Liver (tissue), 9 donors: ENCODE measurements around the gene APOF. TPM values are rescaled to one million over a fixed set of nuclear protein-coding genes. Genes with fewer than 3 reads are reported as not detected.

Experiments
- DNase-seq: peaks from one replicate; pipeline ENCODE4 v3.0.0-alpha.2; 2017; ENCODE audit warnings: low spot score
- H3K27ac ChIP-seq, 2 donors: one replicate each; pipeline ENCODE4 v1.7.0; 2013; ENCODE audit warnings: inconsistent platforms in 2 of 2, low read length in 2 of 2, control low read depth in 1 of 2, low read depth in 1 of 2, mild to moderate bottlenecking in 1 of 2
- H3K27me3 ChIP-seq, 4 donors: one replicate each; pipeline versions ENCODE4 v1.6.1 to v1.7.0; 2013; ENCODE audit warnings: low read length in 3 of 4, inconsistent platforms in 1 of 4, mild to moderate bottlenecking in 1 of 4, moderate library complexity in 1 of 4; ENCODE audit not compliant: control insufficient read depth in 4 of 4, insufficient read depth in 4 of 4
- H3K36me3 ChIP-seq, 4 donors: one replicate each; pipeline versions ENCODE4 v1.6.1 to v1.7.0; 2013; ENCODE audit warnings: low read length in 3 of 4, mild to moderate bottlenecking in 3 of 4, low read depth in 1 of 4, moderate library complexity in 1 of 4; ENCODE audit not compliant: control insufficient read depth in 4 of 4, insufficient read depth in 3 of 4
- H3K4me1 ChIP-seq, 4 donors: one replicate each; pipeline versions ENCODE4 v1.6.1 to v1.7.0; 2013; ENCODE audit warnings: low read length in 3 of 4, mild to moderate bottlenecking in 3 of 4, moderate library complexity in 1 of 4; ENCODE audit not compliant: control insufficient read depth in 4 of 4, insufficient read depth in 4 of 4
- H3K4me3 ChIP-seq, 3 donors: one replicate each; pipeline versions ENCODE4 v1.6.1 to v1.7.0; 2013; ENCODE audit warnings: low read length in 3 of 3, control low read depth in 1 of 3, low read depth in 1 of 3, mild to moderate bottlenecking in 1 of 3
- H3K9ac ChIP-seq, 2 donors: one replicate each; pipeline ENCODE4 v1.7.0; 2013; ENCODE audit warnings: low read length in 2 of 2, mild to moderate bottlenecking in 2 of 2, moderate library complexity in 2 of 2, control low read depth in 1 of 2, low read depth in 1 of 2
- H3K9me3 ChIP-seq, 4 donors: one replicate each; pipeline versions ENCODE4 v1.6.1 to v1.7.0; 2013; ENCODE audit warnings: low read length in 3 of 4; ENCODE audit not compliant: control insufficient read depth in 4 of 4
- ATF3 ChIP-seq: IDR thresholded peaks from 2 replicates; pipeline ENCODE4 v1.6.1; 2016; ENCODE audit warnings: antibody characterized with exemption
- FOXA1 ChIP-seq: IDR thresholded peaks from 2 replicates; pipeline ENCODE4 v1.6.1; 2016; ENCODE audit warnings: antibody characterized with exemption
- FOXA2 ChIP-seq: IDR thresholded peaks from 2 replicates; pipeline ENCODE4 v1.6.1; 2016; ENCODE audit warnings: antibody characterized with exemption
- GABPA ChIP-seq, 2 donors: IDR thresholded peaks in 1 of 2; conservative IDR thresholded peaks in 1 of 2; 2 replicates each; pipeline ENCODE4 v1.6.1; 2016; ENCODE audit warnings: antibody characterized with exemption in 2 of 2, mild to moderate bottlenecking in 1 of 2, moderate library complexity in 1 of 2
- HNF4A ChIP-seq, 2 donors: conservative IDR thresholded peaks; 2 replicates each; pipeline ENCODE4 v1.6.1; 2016; ENCODE audit warnings: antibody characterized with exemption in 2 of 2, mild to moderate bottlenecking in 2 of 2
- HNF4G ChIP-seq: IDR thresholded peaks from 2 replicates; pipeline ENCODE4 v1.6.1; 2016; ENCODE audit warnings: antibody characterized with exemption
- JUND ChIP-seq, 2 donors: IDR thresholded peaks; 2 replicates each; pipeline ENCODE4 v1.6.1; 2016; ENCODE audit warnings: antibody characterized with exemption in 2 of 2
- NR2F2 ChIP-seq: IDR thresholded peaks from 2 replicates; pipeline ENCODE4 v1.6.1; 2016; ENCODE audit warnings: antibody characterized with exemption
- RAD21 ChIP-seq, 2 donors: IDR thresholded peaks; 2 replicates each; pipeline ENCODE4 v1.6.1; 2016; ENCODE audit warnings: antibody characterized with exemption in 2 of 2, mild to moderate bottlenecking in 2 of 2
- REST ChIP-seq: IDR thresholded peaks from 2 replicates; pipeline ENCODE4 v1.6.1; 2016; ENCODE audit warnings: antibody characterized with exemption, mild to moderate bottlenecking
- RXRA ChIP-seq, 2 donors: IDR thresholded peaks; 2 replicates each; pipeline ENCODE4 v1.6.1; 2017 to 2018; ENCODE audit warnings: antibody characterized with exemption in 2 of 2, mild to moderate bottlenecking in 1 of 2
- TAF1 ChIP-seq: conservative IDR thresholded peaks from 2 replicates; pipeline ENCODE4 v1.6.1; 2016; ENCODE audit warnings: antibody characterized with exemption, mild to moderate bottlenecking
- YY1 ChIP-seq: IDR thresholded peaks from 2 replicates; pipeline ENCODE4 v1.6.1; 2016; ENCODE audit warnings: antibody characterized with exemption, mild to moderate bottlenecking
- ZBTB33 ChIP-seq: IDR thresholded peaks from 2 replicates; pipeline ENCODE4 v1.6.1; 2016; ENCODE audit warnings: antibody characterized with exemption
- WGBS: extraction: QIAGEN DNeasy Blood & Tissue Kit; methylation state at CpG from one replicate; pipeline ENCODE4 v1.1.7; 2013; 5-methylcytosine and 5-hydroxymethylcytosine counted together
- polyA plus RNA-seq, 2 donors: library from polyadenylated mRNA; stranded (reverse) in 1 of 2; unstranded in 1 of 2; fragments of 200-250 nt in 1 of 2; fragments of >200 nt in 1 of 2; fragmentation: Nextera tagmentation in 1 of 2; extraction: Ambion mirVana in 1 of 2; gene quantifications; one replicate each; pipeline versions ENCODE4 v1.2.1 to v1.2.3, GENCODE V29; 2013 to 2015
- total RNA-seq, 2 donors: library from RNA; depleted of rRNA; stranded (reverse); fragments of >200 nt; gene quantifications; one replicate each; pipeline ENCODE4 v1.2.3, GENCODE V29; 2014
- donor health status: healthy.
- donor health status: healthy.
- donor health status: healthy.
- donor health status: healthy.
- donor health status: healthy.

APOF gene
- total and polyA plus RNA-seq, 4 donors: 11.9 to 335 (median 156) TPM

GRCh38 chr12:56374726-56375597, 12.3 kb upstream of the APOF start (continued):
- TF ChIP-seq ZBTB33: no peak
- TF ChIP-seq REST: no peak
- TF ChIP-seq NR2F2: no peak
- no peak for TF ChIP-seq RXRA (IDR thresholded peaks at IDR 0.05)
- TF ChIP-seq HNF4G: no peak
- TF ChIP-seq FOXA2: no peak
- no peak for TF ChIP-seq RAD21 (IDR thresholded peaks at IDR 0.05)
- TF ChIP-seq HNF4A (conservative IDR thresholded peaks at IDR 0.05): no peak
- no peak for TF ChIP-seq GABPA (IDR thresholded peaks at IDR 0.05 in 1 of 2, conservative IDR thresholded peaks at IDR 0.05 in 1 of 2)

GRCh38 chr12:56373515-56373914, 10.9 kb upstream of the APOF start:
- Histone ChIP-seq H3K27me3 (no peaks in the 10 kb centered on the region), H3K9ac (no peak overlapping the region), H3K36me3 (no peaks in the 10 kb centered on the region), H3K4me3 (no peak overlapping the region), H3K4me1 (peaks cover 0 to 1% (median 0%) of the 10 kb centered on the region in 4 donors), H3K27ac (no peak overlapping the region), H3K9me3 (no peaks in the 10 kb centered on the region)
- TF ChIP-seq TAF1: no peak
- TF ChIP-seq NR2F2: no peak
- TF ChIP-seq HNF4G: no peak
- no peak for TF ChIP-seq FOXA1
- TF ChIP-seq ATF3: no peak
- no peak for TF ChIP-seq RAD21 (IDR thresholded peaks at IDR 0.05)
- 100% methylated on average over 1 of the region's 1 CpG for WGBS
- DNase-seq: no peak

- no peak for TF ChIP-seq RXRA (IDR thresholded peaks at IDR 0.05)
- no peak for TF ChIP-seq JUND (IDR thresholded peaks at IDR 0.05)
- TF ChIP-seq ZBTB33: no peak
- TF ChIP-seq HNF4G: no peak
- TF ChIP-seq GABPA (IDR thresholded peaks at IDR 0.05 in 1 of 2, conservative IDR thresholded peaks at IDR 0.05 in 1 of 2): no peak
- TF ChIP-seq YY1: no peak
- no peak for TF ChIP-seq REST
- no peak for TF ChIP-seq NR2F2
- no peak overlapping the region for H3K9ac ChIP-seq
- 93% methylated on average over 3 of the region's 3 CpGs for WGBS
- H3K4me3 ChIP-seq: no peak overlapping the region
- H3K27me3 ChIP-seq: no peaks in the 10 kb centered on the region
- peaks cover 9 to 21% (median 13%) of the 10 kb centered on the region in 4 donors for H3K4me1 ChIP-seq
- no peak overlapping the region for H3K27ac ChIP-seq
- no peaks in the 10 kb centered on the region for H3K36me3 ChIP-seq
- no peaks in the 10 kb centered on the region for H3K9me3 ChIP-seq
- no peak for DNase-seq
Measured at GRCh38 chr12:56366948-56367347, 4.3 kb upstream of the APOF start.
